EL (cell line): ENCODE data around the gene PYGL.
"Not testable (repeated sequence)": the region's sequence is repeated elsewhere in the genome, so short reads cannot be mapped to it uniquely, and the experiment has no call there.

Source experiments
- DNase-seq: peaks from one replicate; pipeline ENCODE4 v3.0.0-alpha.2; 2016

PYGL gene

DNA sequence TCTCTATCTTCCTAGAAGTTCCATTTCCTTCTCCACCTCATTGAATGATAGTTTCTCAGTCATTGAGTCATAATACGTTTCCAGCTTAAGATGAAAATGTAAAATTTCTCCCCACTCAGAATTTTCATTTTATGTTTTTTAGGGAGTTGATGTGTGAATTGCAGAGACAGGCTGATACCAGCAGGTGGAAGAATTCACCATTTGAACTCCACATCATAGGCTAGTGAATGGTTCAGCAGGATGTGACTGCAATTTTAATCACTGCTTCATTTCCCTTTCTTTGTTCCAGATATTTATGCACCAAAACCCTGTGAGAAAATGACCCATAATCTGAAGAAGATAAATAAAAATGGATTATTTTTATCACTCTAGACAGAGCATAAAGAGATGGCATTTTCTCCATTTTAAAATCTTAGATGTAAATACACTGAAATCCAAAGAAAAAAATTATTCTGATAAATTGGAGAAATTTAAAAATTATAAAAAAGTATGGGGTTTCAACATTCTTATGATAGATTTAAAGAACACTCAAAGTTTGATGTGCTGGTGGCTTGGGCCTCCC, 10.6 kb upstream of the PYGL start:
- DNase-seq = peak; percentile 66

GRCh38 chr14:50953502-50953901, 9.2 kb upstream of the PYGL start:
- no peak for DNase-seq

GRCh38 chr14:50951032-50951431, 6.7 kb upstream of the PYGL start:
- no peak for DNase-seq

DNA sequence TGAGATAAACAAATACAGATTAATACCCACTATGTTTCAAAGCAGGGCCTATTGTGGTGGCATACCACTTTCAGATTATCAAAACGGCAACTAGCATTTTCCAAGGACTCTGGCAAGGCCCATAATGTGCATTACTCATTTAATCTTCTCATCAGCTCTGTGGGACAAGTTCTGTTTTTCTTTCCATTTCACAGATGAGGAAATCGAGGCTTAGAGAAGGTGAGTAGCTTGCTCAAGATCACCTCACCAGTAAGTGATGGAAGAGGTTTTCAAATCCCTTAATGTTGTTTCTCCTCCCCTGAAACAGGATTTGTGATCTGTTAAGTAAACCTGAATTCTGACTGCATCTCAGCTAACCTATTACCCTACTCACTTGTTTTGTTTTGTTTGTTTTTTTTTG, 3.9 kb upstream of the PYGL start:
- DNase-seq = no peak

DNA sequence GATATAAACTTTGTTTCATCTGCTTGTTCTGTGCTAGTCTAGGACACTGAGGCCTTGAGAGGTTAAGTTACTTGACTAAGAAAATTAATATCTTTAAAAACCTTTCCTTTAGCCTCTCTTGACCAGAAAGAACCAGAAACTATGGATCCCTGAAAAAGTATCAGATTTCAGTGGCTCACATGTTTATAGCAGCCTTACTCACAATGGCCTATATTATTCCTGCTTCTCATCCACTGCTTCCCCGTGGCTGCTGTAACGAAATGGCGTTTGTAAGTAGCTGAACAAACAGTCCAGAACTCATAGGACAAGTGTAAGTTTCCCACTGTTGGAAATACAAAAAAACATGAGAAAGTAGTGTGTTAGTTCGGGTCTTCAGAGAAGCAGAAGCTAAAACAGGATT, 3.2 kb upstream of the PYGL start:
- DNase-seq = no peak

- no peak for DNase-seq
Measured at GRCh38 chr14:50946234-50946935, 2.1 kb upstream of the PYGL start.

GRCh38 chr14:50944647-50945413, 547 bp upstream of the PYGL start:
- DNase-seq = peak; percentile 67

DNA sequence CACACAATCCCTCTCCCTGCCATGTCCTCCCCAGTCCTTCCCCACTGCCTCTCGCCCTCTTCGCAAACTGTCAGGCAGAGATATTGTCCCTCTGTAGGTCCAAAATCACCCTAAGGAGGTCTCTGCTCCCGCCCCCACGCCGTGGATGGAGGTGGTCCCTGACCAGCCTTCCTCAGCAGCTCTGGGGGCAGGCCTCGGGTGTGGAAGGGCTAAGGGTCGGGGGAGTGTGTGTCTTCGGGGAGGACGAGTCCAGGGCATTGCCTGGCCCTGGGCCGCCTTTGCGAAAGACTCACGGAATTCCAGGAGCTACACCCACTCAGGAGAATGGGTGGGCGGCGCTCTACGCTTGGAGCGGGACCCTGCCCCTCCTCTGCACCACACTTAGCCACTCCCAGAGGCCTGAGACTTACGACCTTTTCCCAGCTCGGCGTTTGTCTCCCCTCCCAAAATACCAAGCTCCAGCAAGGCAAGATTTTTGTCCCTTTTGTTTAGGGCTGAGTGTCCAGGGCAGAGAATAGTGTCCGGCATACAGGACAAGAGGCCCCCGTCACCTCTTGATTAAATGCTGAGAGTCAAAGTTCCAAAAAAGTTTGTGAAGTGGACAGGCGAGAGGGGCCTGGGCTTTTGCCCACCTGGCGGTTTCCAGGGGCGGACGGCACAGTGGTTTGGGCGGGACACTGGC, 881 bp downstream of the PYGL start:
- DNase-seq = peak; percentile 69

DNA sequence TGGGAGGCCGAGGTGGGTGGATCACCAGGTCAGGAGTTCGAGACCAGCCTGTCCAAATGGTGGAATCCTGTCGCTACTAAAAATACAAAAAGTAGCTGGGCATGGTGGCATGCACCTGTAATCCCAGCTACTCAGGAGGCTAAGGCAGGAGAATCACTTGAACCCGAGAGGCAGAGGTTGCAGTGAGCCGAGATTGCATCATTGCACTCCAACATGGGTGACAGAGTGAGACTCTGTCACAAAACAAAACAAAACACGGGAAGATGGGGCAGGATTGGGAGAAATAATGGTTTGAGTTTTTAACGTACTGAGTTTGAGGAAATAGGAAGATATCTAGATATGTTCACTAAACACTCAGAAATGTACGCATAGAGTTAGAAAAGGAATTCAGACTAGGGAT, 2.6 kb downstream of the PYGL start:
- not testable (repeated sequence) for DNase-seq

- DNase-seq = peak; percentile 95
Measured at GRCh38 chr14:50941151-50941550, 3.1 kb downstream of the PYGL start.

GRCh38 chr14:50937800-50938199, 6.5 kb downstream of the PYGL start:
- DNase-seq = no peak

- peak; percentile 82 for DNase-seq
Measured at GRCh38 chr14:50937325-50937724, 7.0 kb downstream of the PYGL start.

DNA sequence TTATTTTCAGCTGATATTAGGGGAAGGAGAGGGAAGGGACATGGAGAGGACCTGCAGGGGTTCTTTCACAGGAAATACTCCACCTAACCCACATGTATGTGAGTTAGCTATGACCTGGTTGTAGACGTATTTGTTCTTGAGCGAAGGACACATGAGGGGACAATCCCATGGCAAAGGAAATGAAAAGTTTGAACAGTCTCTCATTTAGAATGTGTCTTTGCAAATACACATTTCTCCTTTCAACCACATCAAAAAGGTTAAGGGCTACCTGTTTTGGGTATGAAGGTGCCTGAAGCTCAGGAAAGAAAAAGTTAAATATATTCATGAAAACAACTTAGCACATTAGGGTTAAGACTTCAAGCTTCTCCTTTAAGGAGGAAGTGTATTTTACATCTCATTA, 7.4 kb downstream of the PYGL start:
- no peak for DNase-seq

DNA sequence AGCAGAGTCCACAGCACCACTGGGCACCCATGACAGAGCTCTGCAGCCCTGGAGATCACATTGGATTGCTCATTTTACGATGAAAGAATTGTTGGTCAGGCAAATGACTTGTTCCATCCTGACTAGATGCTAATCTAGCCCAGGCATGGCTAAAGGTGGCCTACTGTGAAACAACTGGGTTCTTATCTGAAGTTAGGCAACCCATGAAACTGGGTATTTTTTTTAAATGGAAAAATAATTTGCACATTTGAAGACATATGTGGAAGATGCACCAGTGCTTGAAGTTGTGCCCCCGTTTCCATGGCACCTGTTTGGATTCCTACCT, 8.3 kb downstream of the PYGL start:
- no peak for DNase-seq

DNA sequence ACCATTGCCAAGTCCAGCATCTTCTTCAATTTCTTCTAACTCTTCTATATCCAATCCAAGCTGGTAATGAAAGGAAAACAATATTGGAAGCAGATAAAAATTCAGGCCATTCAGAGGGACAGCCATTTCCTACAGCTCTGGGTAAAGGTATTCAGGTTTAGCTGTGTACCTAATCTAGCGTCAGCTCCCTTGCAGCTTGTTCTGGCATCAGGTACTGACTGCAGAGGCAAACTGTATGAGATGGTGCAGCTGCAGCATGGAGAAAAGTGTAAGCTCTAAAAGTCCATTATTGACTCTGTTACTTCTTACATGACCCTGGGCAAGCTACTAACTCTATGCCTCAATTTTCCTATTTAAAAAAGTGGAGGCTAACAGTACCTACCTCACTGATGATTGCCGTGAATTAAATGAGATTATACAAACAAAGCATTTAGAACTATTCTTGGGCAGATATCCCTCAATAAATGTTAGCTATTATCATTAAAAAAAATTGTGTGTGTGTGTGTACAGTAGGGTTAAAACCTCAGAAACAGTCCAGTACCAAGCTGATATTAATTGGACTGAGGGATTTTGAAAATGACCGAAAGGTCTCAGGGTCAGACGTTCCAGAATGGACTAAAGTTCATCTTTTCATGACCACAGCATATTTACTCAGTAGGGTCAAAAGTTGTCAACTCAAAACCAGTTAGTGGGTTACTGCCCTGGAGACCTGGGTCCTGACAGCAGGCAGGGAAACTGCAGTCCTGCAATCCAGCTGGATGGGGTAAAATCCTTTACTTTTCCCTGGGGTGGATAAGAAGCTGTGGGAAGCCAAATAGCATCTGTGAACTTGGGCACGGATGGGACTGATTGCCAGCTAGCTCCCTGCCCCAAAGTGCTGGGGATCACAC, 8.9 kb downstream of the PYGL start:
- DNase-seq = no peak

DNA sequence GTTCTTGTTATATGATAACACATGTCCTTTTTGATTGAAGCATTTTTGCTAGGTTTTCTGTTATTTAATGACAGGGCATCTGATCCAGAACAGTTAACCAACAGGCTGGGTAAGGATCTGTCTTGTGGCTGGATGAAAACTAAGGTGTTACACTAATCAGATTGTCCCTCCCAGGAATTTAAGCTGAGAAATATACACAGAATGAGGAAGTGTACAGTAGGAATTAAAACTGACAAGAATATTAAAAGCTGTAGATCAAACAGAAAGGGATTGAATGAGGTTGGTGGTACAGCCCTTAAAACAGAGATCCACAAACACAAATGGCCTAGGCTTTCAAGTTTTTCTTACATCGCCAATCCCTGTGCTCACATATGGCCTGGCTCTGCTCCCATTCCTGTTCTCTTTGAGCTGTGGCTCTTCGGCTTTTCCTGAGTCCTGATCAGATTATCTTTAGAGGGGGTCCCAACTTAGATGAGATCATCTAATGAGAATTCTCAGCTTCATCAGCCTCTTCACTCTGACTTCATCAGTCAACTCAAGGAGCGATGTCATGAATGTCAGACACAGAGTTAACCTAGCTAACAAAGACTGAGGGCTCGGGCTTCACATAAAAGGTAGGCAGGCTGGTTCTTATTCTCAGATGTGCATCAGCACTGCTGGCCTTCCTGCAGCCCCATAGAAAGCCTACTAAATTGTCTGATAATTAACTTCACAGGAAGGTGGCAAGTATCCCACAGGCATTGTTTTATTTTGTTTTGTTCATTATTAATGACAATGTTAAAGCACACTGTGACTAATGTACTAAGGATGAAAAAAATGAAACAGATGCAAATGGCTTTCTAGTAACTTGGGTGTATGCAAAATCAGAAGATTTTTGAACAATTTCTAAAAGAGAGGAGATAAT, 11.4 kb downstream of the PYGL start:
- DNase-seq = peak; percentile 12

DNA sequence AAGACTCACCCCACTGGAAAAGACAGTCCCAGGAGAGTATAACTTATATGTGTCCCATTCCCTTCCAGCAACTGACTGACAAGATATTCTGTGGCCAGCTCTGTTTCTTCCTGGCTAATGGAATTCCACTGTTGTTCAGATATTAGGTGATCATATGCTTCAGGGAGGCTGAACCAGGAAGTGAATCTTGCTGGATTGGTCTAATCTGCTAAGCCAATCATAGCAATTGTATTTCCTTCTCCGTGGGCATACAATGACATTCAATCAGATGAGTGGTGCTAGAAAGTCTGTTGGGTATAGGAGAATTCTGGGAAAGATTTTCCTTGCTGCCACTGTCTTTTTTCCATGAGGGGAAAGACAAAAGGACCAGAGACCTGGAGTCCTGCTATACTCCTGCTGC, 12.1 kb downstream of the PYGL start:
- DNase-seq = no peak

GRCh38 chr14:50931559-50931958, 12.7 kb downstream of the PYGL start:
- no peak for DNase-seq

- DNase-seq = no peak
Measured at GRCh38 chr14:50929506-50929905, 14.8 kb downstream of the PYGL start.

- DNase-seq = peak; percentile 81
Measured at GRCh38 chr14:50928002-50928635, 16.2 kb downstream of the PYGL start.

GRCh38 chr14:50926851-50927386, 17.4 kb downstream of the PYGL start:
- no peak for DNase-seq
